Measurements from ENCODE around the gene UST. TPM values are rescaled to one million over a fixed set of nuclear protein-coding genes. Genes with fewer than 3 reads are reported as not detected.

The UST gene
- total RNA-seq, 1 experiment from 2014 or later = 6.1 TPM

DNA sequence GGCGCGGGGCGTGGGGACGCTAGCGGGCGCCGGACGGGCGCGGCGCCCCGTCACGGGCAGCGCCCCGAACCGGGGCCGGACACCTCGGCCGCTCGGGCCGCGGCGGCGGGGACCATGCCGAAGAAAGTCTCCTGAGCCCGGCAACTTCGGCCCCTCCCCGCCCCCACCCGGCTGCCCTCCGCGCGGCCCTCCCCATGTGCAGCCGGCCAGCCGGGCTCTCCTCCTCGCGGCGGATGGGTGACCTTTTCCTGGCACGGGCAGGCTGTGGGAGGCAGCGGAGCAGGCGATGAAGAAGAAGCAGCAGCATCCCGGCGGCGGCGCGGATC, 278 bp downstream of the UST start:
- Histone ChIP-seq H3K36me3 (ENCODE audit: control insufficient read depth in 1 of 2, insufficient read depth in 2 of 2, low read length in 2 of 2) (no peaks in the 10 kb centered on the region), H3K27ac (ENCODE audit: low read depth, low read length) (peak overlapping the region; percentile 73), H3K9ac (ENCODE audit: low read length) (peak overlapping the region; percentile 64), H3K4me1 (ENCODE audit: control insufficient read depth in 1 of 2, insufficient read depth in 2 of 2, low read length in 2 of 2) (peaks cover 8 to 15% of the 10 kb centered on the region in 2 experiments), H3K4me2 (ENCODE audit: low read length) (peak overlapping the region; percentile 85), H2AFZ (ENCODE audit: low read depth, low read length, poor library complexity, severe bottlenecking) (no peak overlapping the region), H4K20me1 (ENCODE audit: insufficient read depth) (no peaks in the 10 kb centered on the region), H3K27me3 (ENCODE audit: insufficient read depth, low read length) (no peaks in the 10 kb centered on the region), H3K9me2 (ENCODE audit: insufficient read depth) (no peaks in the 10 kb centered on the region), H3K9me3 (ENCODE audit: control insufficient read depth in 1 of 2, insufficient read depth in 1 of 2, low read depth in 1 of 2, low read length in 2 of 2) (no peaks in the 10 kb centered on the region), H3K79me2 (ENCODE audit: insufficient read depth, low read length) (no peaks in the 10 kb centered on the region), H3K4me3 (replicated peaks in 1 of 2; ENCODE audit: low read depth in 1 of 2, low read length in 2 of 2) (peak overlapping the region; percentile 76 to 78)
- TF ChIP-seq SIN3A (IDR thresholded peaks at IDR 0.05; ENCODE audit: low read depth) (no peak), POLR2A (IDR thresholded peaks at IDR 0.05; ENCODE audit: borderline replicate concordance, extremely low read depth, insufficient read depth, insufficient read length) (no peak), ZFX (IDR thresholded peaks at IDR 0.05) (peak; percentile 53; the same call in 1 of the 2 replicates)
- ChIA-PET POLR2A (no interaction called here), RAD21 (ENCODE audit: low non-redundant PET in 1 of 2, low total read pairs in 2 of 2, uncharacterized antibody in 2 of 2, unreplicated experiment in 2 of 2) (no interaction called here), CTCF (no interaction called here)
- no TSS peak for BruUV-seq (replicated peaks)
- ATAC-seq (peak; percentile 46), DNase-seq (ENCODE audit: low read depth, low spot score) (no peak)
- intact Hi-C loops (cut with micrococcal nuclease) = loop anchor here (2.0 kb wide), 1 partner anchor 202 kb away; no protein-coding TSS in a partner anchor

DNA sequence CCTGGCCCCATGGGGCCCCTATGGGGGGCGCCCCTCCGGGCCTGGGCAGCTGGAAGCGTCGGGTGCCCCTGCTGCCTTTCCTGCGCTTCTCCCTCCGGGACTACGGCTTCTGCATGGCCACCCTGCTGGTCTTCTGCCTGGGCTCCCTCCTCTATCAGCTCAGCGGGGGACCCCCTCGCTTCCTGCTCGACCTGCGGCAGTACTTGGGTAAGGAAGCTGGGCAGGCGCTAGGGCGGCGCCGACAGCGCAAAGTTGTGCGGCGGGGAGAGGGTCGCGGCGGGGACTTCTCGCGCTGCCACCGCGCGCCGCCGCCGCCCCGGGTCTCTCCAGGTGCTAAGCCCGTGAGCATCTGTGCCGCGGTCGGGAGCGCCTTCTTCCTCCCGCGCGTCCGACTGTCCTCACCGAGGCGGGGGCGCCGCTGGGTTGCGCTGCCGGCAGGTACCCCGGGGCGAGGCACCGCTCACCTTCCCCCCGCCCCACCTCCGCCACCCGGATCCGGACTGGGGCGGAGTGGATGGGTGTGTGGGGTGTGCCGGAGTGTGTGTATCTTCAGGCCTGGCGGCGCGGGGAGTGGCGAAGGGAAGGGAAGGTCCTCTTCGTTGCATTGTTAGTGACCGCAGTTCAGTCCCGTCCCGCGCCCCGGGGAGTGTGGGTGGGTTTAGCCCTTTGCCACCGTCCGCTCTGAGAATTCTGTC, 788 bp downstream of the UST start:
- peak; percentile 52 for ATAC-seq
- Histone ChIP-seq H2AFZ (ENCODE audit: low read depth, low read length, poor library complexity, severe bottlenecking) (peak overlapping the region; percentile 60), H3K9ac (ENCODE audit: low read length) (peak overlapping the region; percentile 64), H4K20me1 (ENCODE audit: insufficient read depth) (no peaks in the 10 kb centered on the region; the same call in 1 of the 2 replicates), H3K27ac (ENCODE audit: low read depth, low read length) (peak overlapping the region; percentile 73), H3K4me2 (ENCODE audit: low read length) (peak overlapping the region; percentile 85), H3K4me3 (replicated peaks in 1 of 2; ENCODE audit: low read depth in 1 of 2, low read length in 2 of 2) (peak overlapping the region; percentile 76 to 78), H3K27me3 (ENCODE audit: insufficient read depth, low read length) (no peaks in the 10 kb centered on the region), H3K9me3 (ENCODE audit: control insufficient read depth in 1 of 2, insufficient read depth in 1 of 2, low read depth in 1 of 2, low read length in 2 of 2) (no peaks in the 10 kb centered on the region), H3K79me2 (ENCODE audit: insufficient read depth, low read length) (no peaks in the 10 kb centered on the region), H3K36me3 (ENCODE audit: control insufficient read depth in 1 of 2, insufficient read depth in 2 of 2, low read length in 2 of 2) (no peaks in the 10 kb centered on the region), H3K9me2 (ENCODE audit: insufficient read depth) (no peaks in the 10 kb centered on the region), H3K4me1 (ENCODE audit: control insufficient read depth in 1 of 2, insufficient read depth in 2 of 2, low read length in 2 of 2) (peaks cover 8 to 15% of the 10 kb centered on the region in 2 experiments)
- no TSS peak for BruUV-seq (replicated peaks)
- POLR2A ChIA-PET = no interaction called here
- RAD21 ChIA-PET (ENCODE audit: low non-redundant PET in 1 of 2, low total read pairs in 2 of 2, uncharacterized antibody in 2 of 2, unreplicated experiment in 2 of 2) = no interaction called here
- no peak for DNase-seq (ENCODE audit: low read depth, low spot score)
- CTCF ChIA-PET = no interaction called here
- TF ChIP-seq ZFX (IDR thresholded peaks at IDR 0.05) (peak; percentile 34; the same call in 1 of the 2 replicates), EZH2phosphoT487 (IDR thresholded peaks at IDR 0.05; ENCODE audit: borderline replicate concordance) (no peak), YY1 (IDR thresholded peaks at IDR 0.05; ENCODE audit: extremely low read depth, insufficient replicate concordance, low read depth, low read length) (no peak), CTCF (IDR thresholded peaks at IDR 0.05 in 2 of 3, conservative IDR thresholded peaks at IDR 0.05 in 1 of 3; ENCODE audit: borderline replicate concordance in 1 of 3, insufficient read depth in 1 of 3, low read depth in 2 of 3, low read length in 2 of 3) (0 out of 6 replicates have a peak, but pooled peaks of 2 of the 3 experiments have one; percentile 1 to 7), POLR2A (IDR thresholded peaks at IDR 0.05; ENCODE audit: borderline replicate concordance, extremely low read depth, insufficient read depth, insufficient read length) (no peak), ZBTB33 (IDR thresholded peaks at IDR 0.05; ENCODE audit: extremely low read depth, insufficient replicate concordance, low read length) (no peak), TCF7L2 (IDR thresholded peaks at IDR 0.05; ENCODE audit: borderline replicate concordance, extremely low read depth, insufficient read depth, insufficient read length) (no peak), SP1 (IDR thresholded peaks at IDR 0.05; ENCODE audit: low read depth) (no peak), JUND (IDR thresholded peaks at IDR 0.05) (no peak), EZH2 (IDR thresholded peaks at IDR 0.05) (no peak)
- intact Hi-C loops (cut with micrococcal nuclease) = loop anchor here (2.0 kb wide), 1 partner anchor 201 kb away; no protein-coding TSS in a partner anchor
